ELR (cell line): ENCODE measurements around the gene ZC2HC1B.

Experiments
- DNase-seq: peaks from one replicate; pipeline ENCODE4 v3.0.0-alpha.2; 2015; ENCODE audit warnings: low read depth

ZC2HC1B gene

GRCh38 chr6:143963158-143963919 lies 99.1 kb downstream of the ZC2HC1B start:
- DNase-seq = no peak

GRCh38 chr6:143964674-143965081 lies 100.4 kb downstream of the ZC2HC1B start:
- DNase-seq = no peak

DNA sequence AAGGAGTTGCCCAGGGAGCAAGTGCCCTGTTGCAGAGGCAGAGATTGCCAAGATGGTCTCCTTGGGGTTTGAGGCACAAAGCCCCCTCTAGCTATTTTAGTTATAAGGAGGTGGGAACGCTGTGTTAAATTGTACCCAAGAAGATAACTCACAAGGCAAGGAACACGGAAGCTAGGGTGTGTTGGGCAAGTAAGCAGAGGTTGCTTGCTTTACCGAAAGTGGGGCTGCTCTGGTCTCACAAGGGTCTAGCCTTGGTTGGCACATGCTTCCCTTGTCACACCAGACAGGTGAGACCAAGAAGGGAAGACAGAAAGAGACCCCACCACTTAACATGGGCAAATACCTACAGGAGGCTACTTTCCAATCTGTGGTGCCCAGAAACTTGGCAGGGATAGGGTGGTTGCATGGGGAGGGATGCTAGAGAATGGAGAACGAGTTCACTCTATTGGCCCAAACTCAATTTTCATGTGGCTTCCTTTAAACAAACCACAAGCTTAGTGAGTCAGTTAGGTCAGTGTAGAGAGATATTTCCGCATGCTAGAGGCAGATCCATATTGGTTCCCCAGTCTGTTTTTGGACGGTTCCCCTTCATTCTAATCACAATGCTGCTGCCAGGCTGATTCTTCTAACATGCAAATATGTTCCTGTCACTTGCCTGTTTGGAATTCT lies 101.4 kb downstream of the ZC2HC1B start:
- peak; percentile 56 for DNase-seq

- no peak for DNase-seq
Measured at GRCh38 chr6:143966312-143966711, 102.0 kb downstream of the ZC2HC1B start.

GRCh38 chr6:143967706-143968376 lies 103.6 kb downstream of the ZC2HC1B start:
- DNase-seq = no peak

DNA sequence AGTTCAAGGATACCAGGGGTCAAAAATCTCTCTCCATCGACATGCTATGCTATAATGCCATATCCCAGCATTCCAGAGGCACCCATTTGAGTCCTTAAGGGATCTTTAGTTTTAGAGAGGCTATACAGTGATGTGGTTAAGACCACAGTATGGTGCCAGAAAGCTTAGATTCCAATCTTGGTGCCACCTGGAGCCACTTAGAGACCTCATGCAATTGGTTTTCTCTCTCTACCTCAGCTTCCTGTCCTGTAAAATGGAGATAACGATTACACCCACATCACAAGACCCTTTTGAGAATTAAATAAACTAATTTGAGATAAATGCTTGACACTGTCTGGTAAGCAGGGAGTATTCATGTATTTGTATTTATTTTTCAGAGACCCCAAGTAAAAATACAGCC lies 104.8 kb downstream of the ZC2HC1B start:
- DNase-seq = no peak

- no peak for DNase-seq
Measured at GRCh38 chr6:143970456-143971218, 106.4 kb downstream of the ZC2HC1B start.

DNA sequence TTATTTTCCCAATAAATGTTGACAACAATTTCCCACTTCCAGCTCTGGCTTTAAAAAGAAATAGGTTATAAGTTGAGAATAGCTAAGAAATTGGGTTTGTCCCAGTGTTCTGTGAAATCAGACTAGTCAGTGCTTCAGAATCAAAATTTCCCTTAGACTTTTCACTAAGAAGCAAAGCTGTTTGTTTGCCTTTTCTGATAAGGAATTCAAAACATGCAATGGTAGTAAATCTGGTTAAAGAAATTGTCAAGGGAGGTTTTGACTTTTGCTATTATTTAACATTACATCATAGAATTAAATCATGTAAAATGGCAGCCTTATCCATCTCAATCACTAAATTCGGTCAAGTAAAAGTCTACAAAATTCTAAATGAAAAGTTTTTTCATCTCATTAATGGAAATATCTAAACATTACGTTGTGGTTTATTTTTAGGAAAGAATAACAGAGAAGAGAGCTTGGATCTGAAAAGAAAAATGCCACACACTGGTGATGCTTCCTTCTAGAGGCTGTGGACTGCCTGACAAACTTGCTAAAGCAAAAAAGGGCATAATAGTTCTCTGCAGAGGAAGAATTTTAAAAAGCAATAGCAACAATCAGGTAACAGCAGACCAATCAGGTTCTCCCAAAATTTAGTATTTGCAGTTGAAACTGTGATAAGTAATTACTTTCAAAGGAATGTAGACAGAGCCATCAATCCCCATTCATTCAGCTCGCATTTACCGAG lies 107.4 kb downstream of the ZC2HC1B start:
- DNase-seq = no peak

DNA sequence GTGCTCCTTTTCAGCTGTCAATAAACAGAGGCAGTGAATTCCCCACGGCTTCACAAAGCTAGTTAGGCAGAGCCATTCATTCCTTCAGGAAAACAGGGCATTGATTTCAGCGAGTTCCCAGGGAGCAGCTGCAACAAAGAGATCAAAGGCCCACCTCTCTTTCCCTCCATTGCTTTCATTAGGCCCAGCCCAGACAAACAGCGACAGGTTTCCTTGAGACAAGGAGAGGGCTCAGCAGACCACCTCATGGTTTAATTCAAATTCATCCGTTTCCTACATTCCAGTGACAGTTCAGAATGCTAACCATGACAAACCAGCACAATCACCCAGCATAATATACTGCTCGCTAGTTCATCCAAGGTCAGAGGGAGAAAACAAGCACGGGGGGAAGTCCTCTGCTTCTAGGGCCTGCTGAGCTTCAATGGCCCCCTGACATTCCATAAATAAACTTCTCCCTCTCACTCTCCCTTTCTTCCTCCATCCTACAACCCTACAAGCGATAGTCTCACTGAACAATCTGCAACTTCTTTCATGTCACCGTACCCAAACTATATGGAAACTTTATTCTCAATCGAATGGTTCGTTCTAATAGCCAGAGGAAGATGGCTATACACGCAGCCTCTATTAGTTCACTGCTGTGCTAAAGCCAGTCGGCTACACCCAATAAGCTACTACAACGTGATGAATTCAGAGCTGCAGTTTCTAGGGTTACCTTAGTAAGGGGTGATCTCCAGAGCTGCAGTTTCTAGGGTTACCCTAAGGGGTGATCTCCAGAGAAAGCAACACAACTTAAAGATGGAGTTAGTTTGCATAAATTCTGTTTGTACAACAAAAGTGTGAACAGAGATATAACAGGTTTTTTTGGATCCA lies 109.1 kb downstream of the ZC2HC1B start:
- DNase-seq = no peak

GRCh38 chr6:143974089-143974488 lies 109.8 kb downstream of the ZC2HC1B start:
- DNase-seq = no peak

GRCh38 chr6:143976806-143977349 lies 112.6 kb downstream of the ZC2HC1B start:
- no peak for DNase-seq

DNA sequence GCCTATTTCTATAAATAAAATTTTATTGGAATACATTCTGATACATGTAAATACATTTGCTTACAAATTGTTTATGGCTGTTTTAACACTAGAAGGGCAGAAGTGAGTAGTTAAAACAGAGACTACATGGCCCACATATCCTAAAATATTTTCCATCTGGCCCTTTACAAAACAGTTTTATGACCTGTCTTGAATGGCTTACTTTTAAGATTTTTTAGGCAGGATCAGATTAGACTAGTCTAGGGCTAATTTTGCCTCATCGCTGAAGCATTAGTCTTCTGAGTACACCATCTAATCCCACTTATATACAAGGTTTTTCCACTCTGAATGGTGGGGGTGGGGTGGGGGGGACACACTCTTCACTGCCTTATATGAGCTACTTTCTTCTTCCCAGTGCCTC lies 116.6 kb downstream of the ZC2HC1B start:
- DNase-seq = no peak

- DNase-seq = no peak
Measured at GRCh38 chr6:143982968-143983367, 118.7 kb downstream of the ZC2HC1B start.

DNA sequence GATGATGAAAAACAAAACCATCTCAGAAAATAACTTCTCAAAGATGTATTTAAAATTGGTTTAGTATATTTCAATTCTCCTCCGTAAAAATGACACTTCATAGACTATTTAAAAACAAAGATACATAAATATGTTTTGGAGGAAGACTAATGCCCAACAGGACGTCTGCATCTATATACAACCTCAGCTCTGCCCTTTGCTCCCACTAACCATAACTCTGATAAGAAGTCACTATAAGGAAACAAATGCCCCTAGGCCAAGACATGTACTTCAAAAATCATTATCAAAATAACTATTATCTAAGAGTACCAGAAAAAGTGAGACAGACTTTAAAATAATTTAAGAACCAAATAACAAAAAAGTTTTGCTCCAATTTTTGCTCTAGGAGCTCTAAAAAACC lies 120.4 kb downstream of the ZC2HC1B start:
- DNase-seq = no peak

GRCh38 chr6:143986463-143987065 lies 122.3 kb downstream of the ZC2HC1B start:
- no peak for DNase-seq
